Ecto neural progenitor cell (in vitro differentiated cells): ENCODE measurements around the gene FOXN3.
A peak's percentile ranks its signal among the peaks of the same experiment; 100 is the strongest.

Source experiments
- DNase-seq: peaks from one replicate; pipeline ENCODE4 v3.0.0-alpha.2; 2018; ENCODE audit warnings: low spot score

FOXN3 gene

GRCh38 chr14:89417091-89417464 is at the start of gene FOXN3:
TSS of gene FOXN3 (minus strand) at chr14:89417233. CDS start at chr14:89412476, 4,757 bp downstream.
- DNase-seq = peak; percentile 92

- no peak for DNase-seq
Measured at GRCh38 chr14:89466484-89466883, 49.5 kb upstream of the FOXN3 start.

GRCh38 chr14:89465876-89466275 is 48.8 kb upstream of the FOXN3 start:
- DNase-seq = no peak

GRCh38 chr14:89461256-89461655 is 44.2 kb upstream of the FOXN3 start:
- no peak for DNase-seq

- no peak for DNase-seq
Measured at GRCh38 chr14:89458713-89459420, 41.8 kb upstream of the FOXN3 start.

GRCh38 chr14:89457007-89457406 is 40.0 kb upstream of the FOXN3 start:
- DNase-seq = no peak

- DNase-seq = peak; percentile 56
Measured at GRCh38 chr14:89455412-89455811, 38.4 kb upstream of the FOXN3 start.

- DNase-seq = no peak
Measured at GRCh38 chr14:89454996-89455395, 38.0 kb upstream of the FOXN3 start.

- no peak for DNase-seq
Measured at GRCh38 chr14:89452281-89452680, 35.2 kb upstream of the FOXN3 start.

- DNase-seq = no peak
Measured at GRCh38 chr14:89451229-89451628, 34.2 kb upstream of the FOXN3 start.

GRCh38 chr14:89447182-89447944 is 30.3 kb upstream of the FOXN3 start:
- DNase-seq = no peak

GRCh38 chr14:89445273-89445973 is 28.4 kb upstream of the FOXN3 start:
- no peak for DNase-seq

GRCh38 chr14:89444516-89445125 is 27.6 kb upstream of the FOXN3 start:
- no peak for DNase-seq

GRCh38 chr14:89444044-89444443 is 27.0 kb upstream of the FOXN3 start:
- DNase-seq = no peak

- DNase-seq = no peak
Measured at GRCh38 chr14:89443042-89443629, 26.1 kb upstream of the FOXN3 start.

- no peak for DNase-seq
Measured at GRCh38 chr14:89442280-89442679, 25.2 kb upstream of the FOXN3 start.

GRCh38 chr14:89440986-89441909 is 24.2 kb upstream of the FOXN3 start:
- DNase-seq = no peak

GRCh38 chr14:89435892-89436656 is 19.0 kb upstream of the FOXN3 start:
- DNase-seq = no peak

- no peak for DNase-seq
Measured at GRCh38 chr14:89435492-89435891, 18.5 kb upstream of the FOXN3 start.

GRCh38 chr14:89432226-89432625 is 15.2 kb upstream of the FOXN3 start:
- DNase-seq = no peak
